GM12891 (cell line): ENCODE results near the gene ITPR1.

Experiments
- DNase-seq: peaks from one replicate; pipeline ENCODE4 v3.0.0; 2011; ENCODE audit warnings: low spot score; ENCODE audit not compliant: insufficient read length
- FAIRE-seq: peaks from 2 replicates; lab custom pipeline; 2011; peaks lifted over from hg19 to GRCh38; lab: Jason Lieb, UNC
- PAX5 ChIP-seq: IDR thresholded peaks from 2 replicates; pipeline ENCODE4 v1.6.1; 2011; ENCODE audit warnings: low read length, moderate library complexity, mild to moderate bottlenecking; ENCODE audit not compliant: insufficient read depth, severe bottlenecking
- POLR2A ChIP-seq: IDR thresholded peaks from 2 replicates; pipeline ENCODE4 v1.6.1; 2011; ENCODE audit warnings: low read depth, low read length, control low read depth
- POLR2AphosphoS5 ChIP-seq: IDR thresholded peaks from 2 replicates; pipeline ENCODE4 v1.6.1; 2011; ENCODE audit warnings: low read depth, low read length, control low read depth
- POU2F2 ChIP-seq: IDR thresholded peaks from 2 replicates; pipeline ENCODE4 v1.6.1; 2011; ENCODE audit warnings: low read depth, mild to moderate bottlenecking, control low read depth, low read length, moderate library complexity
- SPI1 ChIP-seq: IDR thresholded peaks from 2 replicates; pipeline ENCODE4 v1.6.1; 2011; ENCODE audit warnings: low read depth, low read length, control low read depth
- TAF1 ChIP-seq: IDR thresholded peaks from 2 replicates; pipeline ENCODE4 v1.6.1; 2011; ENCODE audit warnings: low read depth, low read length, control low read depth

The ITPR1 gene

DNA sequence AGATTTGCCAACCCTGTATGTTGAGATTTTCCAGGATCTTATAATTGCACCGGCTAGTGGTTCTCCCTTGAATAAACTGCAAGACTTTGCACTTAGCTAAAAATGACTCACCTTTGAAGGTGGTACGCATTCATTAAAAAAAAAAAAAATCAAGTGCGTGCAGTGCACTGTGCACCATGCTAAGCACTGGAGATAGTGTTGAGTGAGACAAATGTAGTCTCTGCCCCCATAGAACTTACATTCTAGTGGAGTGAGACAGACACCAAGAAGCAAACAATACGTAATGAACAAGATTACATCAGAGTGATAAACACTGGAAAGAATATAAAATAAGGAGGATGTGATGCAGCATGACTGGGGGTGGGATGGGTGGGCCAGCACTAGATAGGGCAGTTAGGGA is 69.4 kb downstream of the ITPR1 start:
- FAIRE-seq (no peak), DNase-seq (no peak)
- TF ChIP-seq SPI1 (no peak), POLR2A (no peak), TAF1 (no peak), PAX5 (no peak), POU2F2 (no peak), POLR2AphosphoS5 (no peak)

DNA sequence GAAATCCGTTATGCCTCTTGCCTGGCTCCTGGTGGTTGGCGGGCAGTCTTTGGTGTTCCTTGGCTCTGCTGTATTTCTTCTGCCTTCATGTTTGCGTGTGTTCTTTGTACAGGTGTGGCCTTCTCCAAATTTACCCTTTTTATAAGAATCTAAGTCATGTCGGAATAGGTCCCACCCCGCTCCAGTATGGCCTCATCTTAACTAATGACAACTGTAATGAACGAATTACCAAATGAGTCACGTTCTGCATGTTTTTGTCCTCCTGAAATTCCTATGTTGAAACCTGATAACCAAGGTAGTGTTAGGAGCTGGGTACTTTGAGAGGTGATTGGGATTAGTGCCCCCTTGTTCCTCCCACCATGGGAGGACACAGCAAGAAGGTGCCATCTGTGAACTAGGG is 71.1 kb downstream of the ITPR1 start:
- no peak for TF ChIP-seq TAF1
- TF ChIP-seq SPI1: no peak
- no peak for TF ChIP-seq POU2F2
- no peak for TF ChIP-seq POLR2A
- TF ChIP-seq PAX5: no peak
- no peak for TF ChIP-seq POLR2AphosphoS5
- FAIRE-seq: no peak
- DNase-seq: no peak

DNA sequence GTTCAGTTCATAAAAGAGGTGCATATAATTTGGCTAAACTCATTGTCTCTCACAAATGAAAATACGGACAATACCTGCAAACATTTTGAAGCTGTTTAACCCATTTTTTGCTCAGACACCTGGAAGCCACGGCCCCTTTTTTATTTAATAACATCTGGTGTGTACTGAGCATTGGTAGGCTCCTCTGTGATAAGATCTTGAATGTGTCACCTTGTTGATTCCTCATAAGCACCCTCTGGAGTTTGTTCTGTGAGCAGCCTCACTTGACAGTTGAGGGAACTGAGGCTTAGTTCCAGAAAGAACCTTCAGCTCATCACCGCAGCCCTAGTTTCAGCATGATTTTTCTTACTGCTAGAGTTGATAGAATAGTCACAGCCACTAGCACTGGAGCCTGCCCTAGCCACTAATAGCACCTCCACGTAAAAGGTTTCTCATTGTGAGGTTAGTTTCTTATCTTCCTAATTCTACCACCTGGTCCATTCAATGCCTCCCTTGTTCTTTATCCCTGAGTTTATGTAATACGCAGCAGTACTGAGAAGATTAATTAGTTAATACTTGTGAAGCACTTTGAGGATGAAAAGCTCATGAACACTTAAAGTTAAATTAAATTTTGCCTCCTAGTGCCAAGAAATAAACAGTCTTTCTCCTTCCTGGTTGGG is 71.9 kb downstream of the ITPR1 start:
- TF ChIP-seq POLR2AphosphoS5: no peak
- no peak for TF ChIP-seq POU2F2
- TF ChIP-seq TAF1: no peak
- no peak for TF ChIP-seq POLR2A
- no peak for TF ChIP-seq SPI1
- no peak for TF ChIP-seq PAX5
- FAIRE-seq: no peak

DNA sequence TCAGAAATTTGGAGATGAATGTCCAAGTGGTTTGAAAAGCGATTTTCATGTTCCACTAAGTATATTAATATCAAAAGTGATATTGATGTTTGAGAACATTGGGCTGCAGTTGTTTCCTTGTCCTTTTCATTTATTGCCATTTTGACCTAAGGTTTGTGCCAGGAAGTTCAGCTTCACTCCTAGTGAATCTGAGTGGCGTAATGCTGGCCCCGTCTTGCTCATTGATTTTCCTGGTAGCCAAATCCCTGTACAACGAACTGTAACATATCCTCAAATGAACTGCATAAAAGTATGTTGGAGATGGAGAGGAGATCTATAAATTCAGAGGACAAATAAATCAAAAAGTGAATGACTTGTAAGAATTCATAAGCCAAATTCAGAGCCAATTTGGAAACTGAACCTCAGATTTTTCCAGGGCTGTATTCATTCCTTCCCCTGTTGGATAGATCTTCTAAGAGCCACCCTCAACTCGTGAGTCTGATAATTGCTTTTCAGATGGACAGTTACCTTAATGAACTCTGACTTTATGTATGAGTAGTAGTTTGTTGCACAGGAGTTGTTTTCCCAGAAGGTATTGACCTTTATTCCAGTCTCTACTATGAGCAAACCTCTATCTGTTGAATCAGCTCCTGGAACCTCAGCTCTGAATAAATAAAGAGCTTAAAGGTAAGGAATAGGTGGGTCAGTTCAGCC is 72.8 kb downstream of the ITPR1 start:
- DNase-seq (no peak), FAIRE-seq (no peak)
- TF ChIP-seq POLR2A (no peak), POU2F2 (no peak), PAX5 (no peak), TAF1 (no peak), SPI1 (no peak), POLR2AphosphoS5 (no peak)

More for the DNA sequence above, 71.9 kb downstream of the ITPR1 start:
- DNase-seq: no peak

DNA sequence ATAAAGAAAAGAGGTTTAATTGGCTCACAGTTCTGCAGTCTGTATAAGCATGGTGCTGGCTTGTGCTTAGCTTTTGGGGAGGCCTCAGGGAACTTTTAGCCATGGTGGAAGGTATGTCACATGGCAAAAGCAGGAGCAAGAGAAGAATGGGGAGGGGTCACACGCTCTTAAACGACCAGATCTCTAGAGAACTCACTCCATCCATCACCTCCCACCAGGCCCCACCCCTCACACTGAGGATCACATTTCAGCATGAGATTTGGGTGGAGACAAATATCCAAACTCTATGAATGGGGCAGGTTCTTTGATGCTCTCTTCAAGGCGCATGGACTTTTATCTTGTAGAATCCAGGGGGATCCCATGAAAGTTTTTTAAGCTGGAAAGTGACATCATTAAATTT is 75.7 kb downstream of the ITPR1 start:
- DNase-seq (no peak), FAIRE-seq (no peak)
- TF ChIP-seq POLR2A (no peak), PAX5 (no peak), TAF1 (no peak), POU2F2 (no peak), POLR2AphosphoS5 (no peak), SPI1 (no peak)

DNA sequence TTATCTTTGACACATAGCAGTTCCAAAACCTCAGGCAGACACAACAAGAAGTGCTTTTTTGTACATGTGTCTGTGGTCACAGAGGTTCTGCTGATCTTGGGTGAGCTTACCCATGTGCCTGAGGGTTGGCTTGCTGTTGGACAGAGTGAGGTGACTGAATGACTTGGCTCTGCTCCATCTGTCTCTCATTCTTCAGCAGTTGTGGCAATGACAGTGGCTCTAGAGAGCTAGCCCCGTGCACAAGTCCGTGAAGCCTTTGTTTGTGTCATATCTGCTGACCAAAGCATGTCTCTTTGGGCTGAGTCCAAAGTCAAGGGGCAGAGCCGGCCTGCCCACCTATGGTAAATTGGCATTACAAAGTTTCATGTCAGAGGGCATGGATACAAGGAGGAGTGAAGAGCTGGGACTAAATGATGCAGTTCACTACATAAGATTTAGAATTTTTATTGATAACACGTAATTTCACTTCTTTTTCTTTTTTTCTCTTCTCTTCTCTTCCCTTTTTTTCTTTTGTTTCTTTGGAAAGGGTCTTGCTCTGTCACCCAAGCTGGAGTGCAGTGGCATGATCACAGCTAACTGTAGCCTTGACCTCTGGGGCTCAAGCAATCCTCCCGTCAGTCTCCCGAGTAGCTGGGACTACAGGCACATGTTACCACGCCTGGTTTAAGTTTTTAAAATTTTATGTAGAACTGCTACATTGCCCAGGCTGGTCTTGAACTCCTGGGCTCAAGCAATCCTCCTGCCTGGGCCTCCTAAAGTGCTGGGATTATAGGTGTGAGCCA is 77.9 kb downstream of the ITPR1 start:
- DNase-seq (no peak), FAIRE-seq (no peak)
- no peak for TF ChIP-seq POLR2A
- no peak for TF ChIP-seq POU2F2
- no peak for TF ChIP-seq PAX5
- no peak for TF ChIP-seq POLR2AphosphoS5
- no peak for TF ChIP-seq TAF1
- no peak for TF ChIP-seq SPI1

DNA sequence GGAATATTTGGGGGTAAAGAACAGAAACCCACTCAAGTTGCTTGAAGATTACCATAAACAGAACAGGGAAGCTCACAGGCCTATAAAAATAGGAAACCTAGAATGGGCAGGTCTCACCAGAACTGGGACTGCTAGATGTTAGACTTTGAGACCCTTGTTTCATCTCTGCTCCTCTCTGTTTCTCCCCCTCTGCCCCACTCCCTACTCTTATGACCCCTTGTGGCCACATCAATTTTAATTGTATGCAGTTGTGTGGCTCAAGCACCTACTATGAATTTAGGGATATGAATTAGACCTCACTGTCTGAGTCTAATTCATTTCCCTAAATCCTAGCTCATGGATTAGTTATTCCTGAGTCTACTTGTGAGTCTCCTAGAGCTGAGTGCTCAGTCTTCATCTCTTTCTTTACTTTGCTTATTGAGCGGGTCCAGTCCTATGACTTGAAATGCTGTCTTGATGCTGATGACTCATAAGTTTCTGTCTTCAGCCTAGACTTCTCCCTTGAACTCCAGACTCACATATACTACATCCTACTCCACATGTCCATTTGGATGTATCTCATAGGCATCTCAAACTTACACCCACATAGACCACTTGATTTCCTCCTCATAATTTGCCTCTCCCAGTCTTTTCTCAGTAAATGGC is 78.7 kb downstream of the ITPR1 start:
- no peak for FAIRE-seq
- no peak for DNase-seq
- TF ChIP-seq POLR2A (no peak), POU2F2 (no peak), TAF1 (no peak), PAX5 (no peak), SPI1 (no peak), POLR2AphosphoS5 (no peak)

DNA sequence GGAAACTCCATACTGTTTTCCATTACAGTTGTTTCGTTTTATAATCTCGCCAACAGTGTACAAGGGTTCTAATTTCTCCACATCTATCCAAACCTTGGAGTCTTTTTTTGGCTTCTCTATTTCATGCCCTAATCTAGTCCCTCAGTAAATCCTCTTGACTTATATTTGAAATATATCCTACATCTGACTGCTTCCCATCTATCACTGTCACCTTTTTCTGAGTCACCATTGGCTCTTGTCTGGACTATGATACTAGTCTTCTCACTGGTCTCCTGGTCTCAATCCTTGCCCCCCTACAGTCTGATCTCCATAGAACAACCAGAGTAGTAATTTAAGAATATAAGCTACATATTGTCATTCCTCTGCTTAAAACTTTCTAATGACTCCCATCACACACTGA is 80.0 kb downstream of the ITPR1 start:
- FAIRE-seq: no peak
- no peak for DNase-seq
- TF ChIP-seq PAX5 (no peak), POU2F2 (no peak), TAF1 (no peak), POLR2AphosphoS5 (no peak), SPI1 (no peak)

DNA sequence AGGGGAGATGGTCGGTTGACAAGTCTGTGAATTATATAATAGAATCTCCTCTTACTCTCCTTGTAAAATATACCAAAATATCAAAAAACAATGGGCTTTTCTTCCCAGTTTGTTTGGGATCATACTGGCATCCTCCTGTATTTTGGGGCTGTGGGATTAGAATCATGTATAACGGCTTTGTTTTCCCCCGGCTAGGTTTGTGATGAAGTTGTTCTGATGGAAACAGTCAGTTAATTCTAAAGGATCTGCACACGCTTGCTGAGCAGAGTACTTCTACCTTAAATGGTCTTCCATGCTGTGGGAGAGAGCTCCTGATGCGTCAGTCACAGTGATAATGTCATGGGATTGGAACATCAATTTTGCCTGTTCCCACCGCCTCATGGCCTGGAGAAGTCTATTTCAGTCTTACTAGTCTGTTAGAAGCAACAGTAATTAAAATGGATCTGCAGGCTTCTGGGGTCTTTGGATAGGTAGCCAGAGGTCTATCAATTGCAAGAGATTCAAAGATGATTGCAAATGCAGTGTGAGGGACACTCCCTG is 81.3 kb downstream of the ITPR1 start:
- TF ChIP-seq POLR2A (no peak), PAX5 (no peak), TAF1 (no peak), SPI1 (no peak), POU2F2 (no peak), POLR2AphosphoS5 (no peak)
- DNase-seq: no peak
- FAIRE-seq: no peak
